ENCODE data around the gene IQCN. TPM values are rescaled to one million over a fixed set of nuclear protein-coding genes. Genes with fewer than 3 reads are reported as not detected.

The IQCN gene
- polyA plus RNA-seq, 4 donors: 4.6 to 7.2 (median 5.5) TPM

DNA sequence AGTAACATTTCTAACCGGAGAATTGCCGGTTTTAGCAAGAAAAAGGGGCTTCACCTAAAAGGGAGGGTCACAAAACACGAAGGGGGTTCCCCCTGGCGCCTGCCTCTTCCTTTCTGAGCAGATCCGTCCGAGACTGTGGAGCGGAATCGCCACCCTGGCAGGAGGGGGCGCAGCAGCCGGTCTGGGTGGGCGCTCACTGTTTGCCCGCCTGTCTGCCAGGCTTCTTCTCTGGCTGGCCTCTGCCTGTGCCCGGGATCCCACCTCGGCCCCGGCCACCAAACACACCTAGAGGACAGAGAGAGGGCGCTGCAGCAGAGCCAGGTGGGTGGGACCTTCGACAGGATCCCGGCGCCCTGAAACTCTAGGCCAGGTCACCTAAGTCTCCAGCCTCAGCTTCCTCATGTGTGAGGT is 33.0 kb upstream of the IQCN start:
- DNase-seq (ENCODE audit: low read depth in 4 of 4, low spot score in 3 of 4): no peak

- DNase-seq (ENCODE audit: low read depth in 4 of 4, low spot score in 3 of 4): no peak
Observed at GRCh38 chr19:18306888-18307260, 32.6 kb upstream of the IQCN start.

- no peak for DNase-seq (ENCODE audit: low read depth in 4 of 4, low spot score in 3 of 4)
Observed at GRCh38 chr19:18306209-18306887, 32.1 kb upstream of the IQCN start.

- DNase-seq (ENCODE audit: low read depth in 4 of 4, low spot score in 3 of 4): peak in 2 of 4 donors; percentile 64 to 67
Observed at GRCh38 chr19:18304458-18305310, 30.4 kb upstream of the IQCN start.

DNA sequence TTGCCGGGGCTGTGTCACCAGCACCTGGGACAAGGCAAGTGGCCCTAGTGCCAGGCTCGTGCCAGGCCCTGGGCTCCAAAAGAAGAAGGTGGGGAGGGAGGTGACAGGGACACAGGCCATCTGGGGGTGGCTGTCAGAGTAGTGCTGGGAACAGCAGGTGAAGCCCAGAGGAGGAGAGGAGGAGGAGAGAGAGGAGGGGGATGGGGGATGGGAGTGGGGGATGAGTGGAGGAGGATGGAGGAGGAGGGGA is 29.9 kb upstream of the IQCN start:
- peak in 1 of 4 donors; percentile 40 for DNase-seq (ENCODE audit: low read depth in 4 of 4, low spot score in 3 of 4)

DNA sequence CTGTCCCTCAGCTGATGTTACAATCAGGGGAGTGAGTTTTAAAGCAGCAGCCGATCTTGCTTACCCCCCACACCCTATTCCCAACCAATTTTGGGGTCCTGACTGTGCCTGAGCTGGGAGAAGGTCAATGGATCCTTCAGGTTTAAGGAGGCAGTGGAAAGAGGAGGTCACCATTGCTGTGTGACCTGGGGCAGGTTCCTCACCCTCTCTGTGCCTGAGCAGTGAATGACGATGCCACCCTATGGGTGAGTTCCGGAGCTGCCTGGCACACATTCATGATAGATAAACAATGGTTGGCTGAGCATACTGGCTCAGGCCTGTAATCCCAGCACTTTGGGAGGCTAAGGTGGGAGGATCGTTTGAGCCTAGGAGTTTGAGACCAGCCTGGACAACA is 27.5 kb upstream of the IQCN start:
- DNase-seq (ENCODE audit: low read depth in 4 of 4, low spot score in 3 of 4): no peak

DNA sequence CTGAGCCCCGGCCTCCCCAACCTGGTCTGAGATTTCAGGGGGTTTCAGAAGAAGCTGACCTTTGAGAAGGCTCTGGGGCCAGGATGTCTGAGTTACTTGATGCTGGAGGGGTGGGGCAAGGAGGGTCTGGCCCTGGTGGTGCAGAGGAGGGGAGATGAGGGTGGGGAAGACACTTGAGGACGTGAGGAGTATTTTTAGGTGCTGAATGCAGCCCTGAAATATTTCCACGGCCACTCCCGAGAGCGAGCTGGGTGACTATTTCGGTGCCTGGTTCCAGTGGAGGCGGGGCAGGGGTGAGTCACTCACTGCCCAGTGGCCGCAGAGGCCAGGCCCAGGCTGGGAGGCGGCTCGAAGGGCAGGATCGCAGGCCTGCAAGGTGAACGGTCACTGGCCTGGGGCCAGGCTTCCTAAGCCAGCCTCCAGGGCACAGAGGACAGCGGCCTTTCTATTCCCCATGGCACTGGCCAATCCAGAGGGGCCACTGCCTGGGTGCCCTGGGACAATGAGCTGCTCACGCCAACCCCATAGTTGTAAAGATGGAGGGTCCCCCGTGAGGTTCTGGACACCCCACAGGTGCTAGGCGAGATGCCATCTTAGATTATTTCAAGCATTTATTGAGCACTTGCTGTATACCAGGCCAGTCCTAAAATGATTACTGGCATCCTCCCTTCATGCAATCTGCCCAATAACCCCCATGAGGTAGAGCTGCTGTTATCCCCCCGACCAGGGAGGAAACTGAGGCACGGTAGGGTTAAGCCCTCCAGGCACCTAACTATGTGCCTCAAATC is 26.9 kb upstream of the IQCN start:
- DNase-seq (ENCODE audit: low read depth in 4 of 4, low spot score in 3 of 4): no peak

GRCh38 chr19:18299654-18300053 is 25.4 kb upstream of the IQCN start:
- DNase-seq (ENCODE audit: low read depth in 4 of 4, low spot score in 3 of 4): no peak

- DNase-seq (ENCODE audit: low read depth in 4 of 4, low spot score in 3 of 4): no peak
Observed at GRCh38 chr19:18298601-18299000, 24.3 kb upstream of the IQCN start.

DNA sequence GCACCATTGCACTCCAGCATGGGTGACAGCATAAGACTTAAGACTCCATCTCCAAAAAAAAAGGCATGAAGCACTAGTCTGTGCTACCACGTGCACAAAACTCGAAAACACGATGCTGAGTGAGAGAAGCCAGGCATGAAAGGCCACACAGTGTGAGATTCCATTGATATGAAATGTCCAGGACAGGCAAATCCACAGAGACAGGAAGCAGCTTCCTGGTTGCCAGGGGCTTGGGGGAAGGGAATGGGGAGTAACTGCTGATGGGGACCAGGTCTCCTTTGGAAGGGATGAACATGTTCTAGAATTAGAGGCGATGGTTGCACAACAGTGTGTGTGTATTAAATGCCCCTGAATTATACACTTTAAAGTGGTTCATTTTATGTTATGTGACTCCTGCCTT is 23.1 kb upstream of the IQCN start:
- DNase-seq (ENCODE audit: low read depth in 4 of 4, low spot score in 3 of 4): no peak

DNA sequence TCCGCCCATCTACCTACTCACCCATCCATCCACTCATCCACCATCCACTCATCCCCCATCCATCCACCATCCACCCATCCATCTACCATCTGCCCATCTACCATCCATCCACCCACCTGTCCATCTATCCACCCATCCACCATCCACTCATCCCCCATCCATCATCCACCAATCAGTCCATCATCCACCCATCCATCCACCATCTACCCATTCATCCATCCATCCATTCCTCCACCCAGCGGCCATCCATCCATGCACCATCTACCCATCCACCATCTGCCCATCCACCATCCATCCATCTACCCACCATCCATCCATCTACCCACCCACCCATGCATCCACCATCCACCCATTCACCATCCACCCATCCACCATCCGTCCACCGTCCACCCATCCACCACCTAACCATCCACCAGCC is 20.8 kb upstream of the IQCN start:
- no peak for DNase-seq (ENCODE audit: low read depth in 4 of 4, low spot score in 3 of 4)

DNA sequence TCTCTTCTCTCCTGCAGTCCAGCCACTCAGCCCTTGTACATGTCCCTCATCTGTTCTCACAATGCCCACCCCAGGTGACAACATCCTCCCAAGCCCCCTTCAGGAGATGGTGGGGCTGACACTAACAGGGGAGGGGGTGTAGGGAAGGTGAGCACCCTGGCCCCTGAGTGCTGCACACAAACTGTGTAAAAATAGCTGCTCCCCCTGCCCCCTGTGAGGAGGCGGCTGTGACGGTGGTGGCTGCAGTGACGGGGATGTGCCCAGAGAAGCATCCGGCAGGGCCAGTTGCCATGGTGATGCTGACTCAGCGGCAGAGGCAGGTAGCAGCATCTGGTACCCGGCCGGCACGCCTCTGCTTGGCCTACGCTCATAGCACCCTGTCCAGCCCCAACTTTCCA is 20.2 kb upstream of the IQCN start:
- DNase-seq (ENCODE audit: low read depth in 4 of 4, low spot score in 3 of 4): no peak

DNA sequence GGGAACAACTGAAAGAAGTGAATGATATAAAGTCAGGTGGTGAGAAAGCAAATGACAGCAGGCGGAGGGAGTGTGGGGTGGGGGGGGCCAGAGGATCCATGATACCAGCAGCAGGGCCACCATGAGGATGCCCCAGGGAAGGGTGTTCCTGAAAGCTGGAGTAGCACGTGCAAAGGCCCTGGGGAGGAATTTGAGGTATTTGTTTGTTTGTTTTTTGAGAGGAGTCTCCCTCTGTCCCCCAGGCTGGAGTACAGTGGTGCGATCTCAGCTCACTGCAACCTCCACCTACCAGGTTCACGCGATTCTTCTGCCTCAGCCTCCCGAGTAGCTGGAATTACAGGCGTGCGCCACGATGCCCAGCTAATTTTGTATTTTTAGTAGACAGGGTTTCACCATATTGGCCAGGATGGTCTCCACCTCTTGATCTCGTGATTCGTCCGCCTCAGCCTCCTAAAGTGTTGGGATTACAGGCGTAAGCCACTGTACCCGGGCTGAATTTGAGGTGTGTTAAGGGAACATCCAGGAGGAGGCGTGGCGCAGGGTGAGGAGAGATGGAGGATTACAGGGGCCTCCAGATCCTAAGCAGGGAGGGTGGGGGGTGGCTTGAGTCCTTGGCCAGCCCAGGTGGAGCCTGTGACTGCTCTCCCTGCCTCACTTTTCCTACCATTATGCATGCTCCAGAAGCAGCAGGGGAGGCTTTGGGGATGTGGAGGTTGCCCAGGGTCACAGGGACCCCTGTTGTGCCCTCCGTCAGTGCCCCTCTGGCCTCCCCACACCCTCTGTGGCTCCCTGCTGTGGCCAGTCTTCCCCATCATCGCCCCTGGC is 19.6 kb upstream of the IQCN start:
- no peak for DNase-seq (ENCODE audit: low read depth in 4 of 4, low spot score in 3 of 4)

DNA sequence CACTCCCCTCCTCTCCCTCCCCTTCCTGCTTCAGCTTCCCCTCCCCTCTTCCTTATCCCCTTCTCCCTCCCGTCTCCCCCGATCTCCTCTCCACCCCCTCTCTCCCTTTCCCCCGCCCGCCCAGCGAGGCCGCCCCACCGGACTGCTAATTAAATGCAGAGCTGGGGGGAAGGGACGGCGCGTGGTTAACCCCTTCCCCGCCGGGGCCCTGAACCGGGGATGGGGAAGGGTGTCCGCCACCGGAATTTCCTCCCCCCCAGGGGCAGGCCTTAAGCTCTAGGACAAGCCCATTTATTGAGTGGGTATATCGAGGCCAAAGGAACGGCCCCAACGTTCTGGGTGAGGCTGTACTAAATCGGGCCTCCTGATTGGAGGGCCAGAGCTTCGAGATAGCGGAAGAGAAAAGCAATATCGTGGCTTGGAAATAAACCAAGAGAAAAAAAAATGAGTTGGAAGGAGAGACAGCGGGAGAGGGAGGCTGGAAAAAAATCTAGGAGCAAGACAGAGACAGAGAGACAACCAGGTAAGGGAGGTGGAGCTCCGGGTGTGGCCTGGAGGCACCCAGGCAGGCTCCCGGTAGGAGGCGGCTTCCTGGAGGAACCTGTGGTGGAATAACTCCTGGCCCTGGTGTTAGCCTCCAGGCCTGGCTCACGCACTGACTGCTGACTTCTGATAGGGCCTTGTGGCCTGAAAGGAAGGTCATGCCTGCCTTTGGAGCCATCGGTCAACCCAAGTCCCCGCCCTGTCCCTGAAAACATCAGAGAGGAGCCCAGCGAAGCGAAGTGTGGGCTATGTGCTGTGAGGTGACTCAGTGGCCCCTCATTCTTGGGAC is 18.8 kb upstream of the IQCN start:
- DNase-seq (ENCODE audit: low read depth in 4 of 4, low spot score in 3 of 4): no peak

- DNase-seq (ENCODE audit: low read depth in 4 of 4, low spot score in 3 of 4): no peak
Observed at GRCh38 chr19:18292462-18292809, 18.2 kb upstream of the IQCN start.

DNA sequence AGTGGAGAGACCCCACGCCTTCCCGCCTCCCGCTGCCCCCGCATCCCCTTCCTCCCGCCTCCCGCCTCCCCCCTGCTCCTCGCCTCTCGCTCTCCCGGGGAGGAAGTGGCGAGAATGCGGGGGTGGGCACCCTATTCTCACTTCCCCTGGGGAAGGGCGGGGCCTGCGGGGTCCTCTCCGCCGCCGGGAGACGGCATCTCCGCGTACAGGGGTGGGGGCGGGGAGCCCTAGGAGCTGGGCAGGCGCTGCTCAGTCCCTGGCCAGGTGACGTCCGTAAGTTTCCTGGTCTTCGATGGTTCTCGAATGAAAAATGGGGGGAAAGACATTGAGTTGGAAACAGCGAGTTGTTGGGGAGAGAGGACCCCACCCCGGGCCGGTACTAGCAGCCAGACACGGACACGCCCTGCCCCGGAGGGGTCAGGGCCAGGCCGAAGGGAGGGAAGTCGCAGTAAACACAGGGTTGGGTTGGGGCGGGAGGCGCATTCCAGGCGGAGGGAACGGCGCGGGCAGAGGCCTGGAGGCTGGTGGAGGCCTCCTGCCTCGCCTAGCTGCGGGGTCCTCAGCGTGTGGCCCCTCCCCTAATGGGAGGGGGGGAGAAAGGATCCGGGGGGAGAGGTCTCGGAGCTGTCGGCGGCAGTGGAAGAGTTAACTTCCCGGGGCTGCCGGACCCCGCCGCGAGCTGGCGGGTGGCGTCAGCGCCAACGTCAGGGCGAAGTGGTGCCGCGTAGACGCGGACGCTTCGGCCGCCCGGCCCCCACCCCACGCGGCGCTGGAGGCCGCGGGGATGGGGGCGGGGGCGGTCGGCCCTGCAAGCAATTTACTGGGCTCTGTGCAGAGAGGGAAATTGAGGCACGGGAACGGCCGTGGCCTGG is 17.6 kb upstream of the IQCN start:
- DNase-seq (ENCODE audit: low read depth in 4 of 4, low spot score in 3 of 4): no peak

DNA sequence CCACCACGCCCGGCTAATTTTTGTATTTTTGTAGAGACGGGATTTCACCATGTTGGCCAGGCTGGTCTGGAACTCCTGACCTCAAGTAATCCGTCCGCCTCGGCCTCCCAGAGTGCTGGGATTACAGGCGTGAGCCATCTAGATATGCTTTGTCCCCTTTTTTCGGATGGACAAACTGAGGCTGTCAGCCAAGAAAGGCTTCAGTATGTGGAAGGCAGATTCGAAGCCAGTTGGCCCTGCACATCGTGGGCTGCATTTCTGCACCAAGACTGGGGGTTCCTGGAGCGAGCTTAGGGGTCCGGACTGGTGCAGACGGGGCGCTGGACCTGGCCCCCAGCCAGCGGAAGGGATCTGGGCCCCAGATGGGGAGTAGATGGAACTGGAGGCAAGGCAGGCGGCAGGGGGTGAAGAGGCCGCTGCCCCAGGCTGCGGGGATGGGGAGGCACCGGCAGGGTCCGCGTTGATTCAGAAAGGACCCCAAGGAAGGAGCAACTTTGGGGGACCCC is 16.8 kb upstream of the IQCN start:
- no peak for DNase-seq (ENCODE audit: low read depth in 4 of 4, low spot score in 3 of 4)

- DNase-seq (ENCODE audit: low read depth in 4 of 4, low spot score in 3 of 4): no peak
Observed at GRCh38 chr19:18290302-18291018, 16.2 kb upstream of the IQCN start.

Data from right renal pelvis (tissue), 4 donors.